CD4-positive, alpha-beta T cell (primary cell): ENCODE results near the gene RAB6B. TPM values are rescaled to one million over a fixed set of nuclear protein-coding genes. Genes with fewer than 3 reads are reported as not detected.

Experiments
- ATAC-seq: fragments of 200-7000 bp; cut with Tn5 transposase; one replicate; pipeline ENCODE4 v1.10.0; 2022; ENCODE audit warnings: mild to moderate bottlenecking; ENCODE audit not compliant: poor library complexity
- CTCF ChIA-PET: fragments of 350-600 bp; sonication (Branson Sonifier 250); formaldehyde crosslinking; loops from one replicate; lab custom pipeline; 2021; ENCODE audit warnings: antibody characterized with exemption, inconsistent platforms; lab: Charles Lee
- POLR2A ChIA-PET: fragments of 350-600 bp; sonication (Branson Sonifier 250); formaldehyde crosslinking; loops from one replicate; lab custom pipeline; 2021; ENCODE audit warnings: antibody characterized with exemption, inconsistent platforms; lab: Charles Lee
- DNase-seq, 14 experiments: peaks; one replicate each; pipeline ENCODE4 v3.0.0-alpha.2; 2013 to 2020; ENCODE audit warnings: mixed read lengths in 2 of 14
- H3K27ac ChIP-seq, 2 donors: one replicate each; pipeline versions ENCODE4 v1.5.1 to v1.7.0; 2013; ENCODE audit warnings: low read length in 2 of 2, low read depth in 1 of 2, mild to moderate bottlenecking in 1 of 2
- H3K27me3 ChIP-seq, 2 experiments: 1 replicate in 1 of 2; 2 replicates in 1 of 2; pipeline versions ENCODE4 v1.6.1 to v1.7.0; 2013; ENCODE audit warnings: low read length in 2 of 2, control low read depth in 1 of 2, mild to moderate bottlenecking in 1 of 2, moderate library complexity in 1 of 2; ENCODE audit not compliant: insufficient read depth in 2 of 2, control insufficient read depth in 1 of 2
- H3K36me3 ChIP-seq: one replicate; pipeline ENCODE4 v1.6.1; 2013; ENCODE audit warnings: low read length, control low read depth; ENCODE audit not compliant: insufficient read depth
- H3K4me1 ChIP-seq: one replicate; pipeline ENCODE4 v1.6.1; 2013; ENCODE audit warnings: low read length, control low read depth; ENCODE audit not compliant: insufficient read depth
- H3K4me3 ChIP-seq: one replicate; pipeline ENCODE4 v1.5.1; 2013; ENCODE audit warnings: mild to moderate bottlenecking, low read length, moderate library complexity
- H3K9me3 ChIP-seq, 2 experiments: 1 replicate in 1 of 2; 2 replicates in 1 of 2; pipeline versions ENCODE4 v1.6.1 to v1.7.0; 2013; ENCODE audit warnings: low read length in 2 of 2, mild to moderate bottlenecking in 2 of 2, control low read depth in 1 of 2, moderate library complexity in 1 of 2; ENCODE audit not compliant: control insufficient read depth in 1 of 2, insufficient read depth in 1 of 2
- H3K27ac Mint-ChIP-seq: one replicate; pipeline ENCODE4 v1.8.0; 2020; ENCODE audit warnings: mixed read lengths
- H3K27me3 Mint-ChIP-seq: one replicate; pipeline ENCODE4 v1.8.0; 2021; ENCODE audit warnings: mixed read lengths
- H3K36me3 Mint-ChIP-seq: one replicate; pipeline ENCODE4 v1.8.0; 2021; ENCODE audit warnings: low read depth, mixed read lengths
- H3K4me1 Mint-ChIP-seq: one replicate; pipeline ENCODE4 v1.8.0; 2021; ENCODE audit warnings: low read depth, mixed read lengths
- H3K4me3 Mint-ChIP-seq: one replicate; pipeline ENCODE4 v1.8.0; 2020; ENCODE audit warnings: mild to moderate bottlenecking, mixed read lengths
- H3K9me3 Mint-ChIP-seq: one replicate; pipeline ENCODE4 v1.8.0; 2020; ENCODE audit warnings: mixed read lengths
- intact Hi-C, 2 experiments: fragments of 100-400 bp; cut with DNase I in 1 of 2; cut with micrococcal nuclease in 1 of 2; formaldehyde crosslinking; loops; one replicate each; pipeline versions ENCODE4 v1.15.1 to v1.9.0; 2023 to 2025; cut with DNase I, micrococcal nuclease
- total RNA-seq, 174 experiments: library from RNA in 2 of 174; stranded (reverse) in 2 of 174; gene quantifications; one replicate each; pipeline ENCODE4 v1.2.3 and lab custom pipeline; 2021 to 2026
- TF ChIP-seq, protein P1 (sequence below): fragments of 200-600 bp; IDR thresholded peaks from one replicate; pipeline ENCODE4 v1.8.0; 2022; ENCODE audit warnings: antibody characterized with exemption, mild to moderate bottlenecking

Gene RAB6B
- total RNA-seq, 2 experiments from 2014 or later: not detected

- ChIA-PET CTCF (no interaction called here), POLR2A (no interaction called here)
- Histone ChIP-seq H3K9me3 (no peaks in the 10 kb centered on the region), H3K36me3 (peaks cover 11% of the 10 kb centered on the region), H3K27ac (no peak overlapping the region), H3K4me3 (no peak overlapping the region), H3K4me1 (no peaks in the 10 kb centered on the region), H3K27me3 (no peaks in the 10 kb centered on the region)
- TF ChIP-seq, protein P1, sequence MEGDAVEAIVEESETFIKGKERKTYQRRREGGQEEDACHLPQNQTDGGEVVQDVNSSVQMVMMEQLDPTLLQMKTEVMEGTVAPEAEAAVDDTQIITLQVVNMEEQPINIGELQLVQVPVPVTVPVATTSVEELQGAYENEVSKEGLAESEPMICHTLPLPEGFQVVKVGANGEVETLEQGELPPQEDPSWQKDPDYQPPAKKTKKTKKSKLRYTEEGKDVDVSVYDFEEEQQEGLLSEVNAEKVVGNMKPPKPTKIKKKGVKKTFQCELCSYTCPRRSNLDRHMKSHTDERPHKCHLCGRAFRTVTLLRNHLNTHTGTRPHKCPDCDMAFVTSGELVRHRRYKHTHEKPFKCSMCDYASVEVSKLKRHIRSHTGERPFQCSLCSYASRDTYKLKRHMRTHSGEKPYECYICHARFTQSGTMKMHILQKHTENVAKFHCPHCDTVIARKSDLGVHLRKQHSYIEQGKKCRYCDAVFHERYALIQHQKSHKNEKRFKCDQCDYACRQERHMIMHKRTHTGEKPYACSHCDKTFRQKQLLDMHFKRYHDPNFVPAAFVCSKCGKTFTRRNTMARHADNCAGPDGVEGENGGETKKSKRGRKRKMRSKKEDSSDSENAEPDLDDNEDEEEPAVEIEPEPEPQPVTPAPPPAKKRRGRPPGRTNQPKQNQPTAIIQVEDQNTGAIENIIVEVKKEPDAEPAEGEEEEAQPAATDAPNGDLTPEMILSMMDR: no peak
- DNase-seq (no peak), ATAC-seq (no peak)
- Mint-ChIP-seq H3K9me3 (no peaks in the 10 kb centered on the region), H3K36me3 (peaks cover 28% of the 10 kb centered on the region), H3K4me3 (no peak overlapping the region), H3K4me1 (no peaks in the 10 kb centered on the region), H3K27me3 (no peaks in the 10 kb centered on the region), H3K27ac (no peak overlapping the region)
- intact Hi-C loops: no loop called here
Measured at GRCh38 chr3:133828576-133829309, 66.9 kb downstream of the RAB6B start.

DNA sequence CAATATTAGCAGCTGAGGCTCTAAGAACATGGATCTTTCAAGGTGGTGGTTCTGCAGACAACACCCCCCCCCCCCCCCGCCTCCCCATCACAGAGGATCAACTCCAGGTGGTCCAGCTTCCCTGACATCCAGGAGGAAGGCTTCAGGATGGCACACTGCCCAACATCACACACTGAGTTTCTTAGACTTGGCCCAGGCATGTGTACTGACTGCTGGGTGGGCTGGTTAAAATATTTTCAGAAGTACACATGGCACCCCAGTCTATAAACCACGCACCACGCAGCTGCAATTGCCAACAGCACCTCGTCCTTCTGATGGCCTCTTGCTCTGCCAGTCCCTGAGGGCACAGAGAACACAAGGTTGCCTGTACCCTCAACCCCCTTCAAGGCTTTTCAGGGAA lies 68.0 kb downstream of the RAB6B start:
- H3K27ac Mint-ChIP-seq: no peak overlapping the region
- ATAC-seq: no peak
- no peak overlapping the region for H3K4me3 ChIP-seq
- no peaks in the 10 kb centered on the region for H3K4me1 Mint-ChIP-seq
- no peaks in the 10 kb centered on the region for H3K9me3 Mint-ChIP-seq
- no peak overlapping the region for H3K4me3 Mint-ChIP-seq
- ChIA-PET CTCF (no interaction called here), POLR2A (no interaction called here)
- H3K4me1 ChIP-seq: no peaks in the 10 kb centered on the region
- TF ChIP-seq, protein P1: no peak
- no peak overlapping the region for H3K27ac ChIP-seq
- no peaks in the 10 kb centered on the region for H3K27me3 ChIP-seq
- no peaks in the 10 kb centered on the region for H3K27me3 Mint-ChIP-seq
- intact Hi-C loops: no loop called here
- no peaks in the 10 kb centered on the region for H3K9me3 ChIP-seq
- DNase-seq: no peak
- H3K36me3 Mint-ChIP-seq: peaks cover 38% of the 10 kb centered on the region
- H3K36me3 ChIP-seq: peaks cover 21% of the 10 kb centered on the region

DNA sequence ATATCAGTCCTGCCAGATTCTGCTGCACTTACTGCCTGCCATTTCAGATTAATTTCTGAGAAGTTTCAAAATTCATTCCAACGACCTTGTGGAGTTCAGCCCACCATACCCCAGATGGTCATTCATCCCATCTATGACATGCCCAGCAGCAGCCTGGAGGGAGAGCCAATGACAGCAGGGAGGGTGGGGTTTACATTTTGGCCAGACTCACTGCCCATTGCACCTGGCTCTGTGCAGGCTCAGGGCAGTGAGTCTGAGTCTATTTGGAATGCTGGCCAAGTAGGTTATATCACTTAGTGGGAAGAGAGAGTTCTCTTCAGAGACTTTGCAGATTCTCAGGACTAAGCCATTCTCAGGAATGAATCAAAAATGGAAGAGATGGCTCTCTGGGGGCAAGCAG lies 68.5 kb downstream of the RAB6B start:
- intact Hi-C loops: no loop called here
- no peak for DNase-seq
- Histone ChIP-seq H3K27me3 (no peaks in the 10 kb centered on the region), H3K9me3 (no peaks in the 10 kb centered on the region), H3K27ac (no peak overlapping the region), H3K36me3 (peaks cover 27% of the 10 kb centered on the region), H3K4me1 (no peaks in the 10 kb centered on the region), H3K4me3 (no peak overlapping the region)
- no peaks in the 10 kb centered on the region for H3K27me3 Mint-ChIP-seq
- no peak overlapping the region for H3K27ac Mint-ChIP-seq
- TF ChIP-seq, protein P1: no peak
- POLR2A ChIA-PET: no interaction called here
- CTCF ChIA-PET: no interaction called here
- no peak for ATAC-seq
- no peaks in the 10 kb centered on the region for H3K9me3 Mint-ChIP-seq
- H3K4me1 Mint-ChIP-seq: no peaks in the 10 kb centered on the region
- H3K36me3 Mint-ChIP-seq: peaks cover 44% of the 10 kb centered on the region
- H3K4me3 Mint-ChIP-seq: no peak overlapping the region
